A549 (cell line): ENCODE measurements around the gene TMEM18. TPM values are rescaled to one million over a fixed set of nuclear protein-coding genes. Genes with fewer than 3 reads are reported as not detected.

ENCODE experiments used
- ATAC-seq, 2 experiments: fragments of 200-7000 bp in 1 of 2; fragments of >200 bp in 1 of 2; cut with Nextera tagmentation in 1 of 2; cut with Tn5 transposase in 1 of 2; 3 replicates each; pipeline versions ENCODE4 v1.8.0 to v1.9.1; 2018 to 2020; ENCODE audit warnings: mild to moderate bottlenecking in 1 of 2, moderate library complexity in 1 of 2
- CTCF ChIA-PET: fragments of 300-600 bp; sonication (Branson Sonifier 250); formaldehyde crosslinking; extraction: SDS; loops from one replicate; lab custom pipeline; 2021; ENCODE audit warnings: antibody characterized with exemption, inconsistent platforms; lab: Yijun Ruan, JAX
- POLR2A ChIA-PET: fragments of 350-600 bp; formaldehyde crosslinking; extraction: SDS; loops from one replicate; lab custom pipeline; 2021; ENCODE audit warnings: antibody characterized with exemption, inconsistent platforms; lab: Yijun Ruan, JAX
- DNase-seq, 2 experiments: peaks; one replicate each; pipeline versions ENCODE4 v3.0.0 to v3.0.0-alpha.2; 2011 to 2016; ENCODE audit warnings: low read depth in 1 of 2, low spot score in 1 of 2
- FAIRE-seq: peaks from 2 replicates; lab custom pipeline; 2011; peaks lifted over from hg19 to GRCh38; lab: Jason Lieb, UNC
- H3K27ac ChIP-seq, 2 experiments: fragments of >200 bp; sonication (Bioruptor Twin); formaldehyde crosslinking; 3 replicates each; pipeline ENCODE4 v1.5.1; 2016 to 2017
- H3K4me1 ChIP-seq: fragments of >200 bp; sonication (Bioruptor Twin); formaldehyde crosslinking; 3 replicates; pipeline ENCODE4 v1.6.1; 2016
- H3K4me2 ChIP-seq: fragments of >200 bp; sonication (Bioruptor Twin); formaldehyde crosslinking; 3 replicates; pipeline ENCODE4 v1.6.1; 2016
- H3K4me3 ChIP-seq: fragments of >200 bp; sonication (Bioruptor Twin); formaldehyde crosslinking; 3 replicates; pipeline ENCODE4 v1.5.1; 2016
- H3K9me3 ChIP-seq: fragments of >200 bp; sonication (Bioruptor Twin); formaldehyde crosslinking; 3 replicates; pipeline ENCODE4 v1.6.1; 2016
- CBX8 ChIP-seq: fragments of 200-600 bp; sonication (generic); IDR thresholded peaks from 2 replicates; pipeline ENCODE4 v1.6.1; 2016
- CHD4 ChIP-seq: fragments of 200-600 bp; sonication (generic); IDR thresholded peaks from 2 replicates; pipeline ENCODE4 v1.6.1; 2016; ENCODE audit warnings: antibody characterized with exemption, mild to moderate bottlenecking, borderline replicate concordance
- CTCF ChIP-seq: fragments of >200 bp; sonication (Bioruptor Twin); formaldehyde crosslinking; IDR thresholded peaks from 3 replicates; pipeline ENCODE4 v1.5.1; 2016
- FOSB ChIP-seq: fragments of 250-450 bp; sonication (Bioruptor Pico); IDR thresholded peaks from 2 replicates; pipeline ENCODE4 v1.5.0; 2020; ENCODE audit warnings: mild to moderate bottlenecking, moderate library complexity
- GATA3 ChIP-seq: IDR thresholded peaks from 2 replicates; pipeline ENCODE4 v1.6.1; 2012; ENCODE audit warnings: borderline replicate concordance
- HEYL ChIP-seq: fragments of 250-450 bp; sonication (Bioruptor Pico); IDR thresholded peaks from 2 replicates; pipeline ENCODE4 v1.8.0; 2021; ENCODE audit warnings: mild to moderate bottlenecking, moderate library complexity
- HOXB5 ChIP-seq: fragments of 250-450 bp; sonication (Bioruptor Pico); IDR thresholded peaks from 2 replicates; pipeline ENCODE4 v1.5.0; 2020; ENCODE audit warnings: mild to moderate bottlenecking, moderate library complexity
- JUNB ChIP-seq: fragments of >200 bp; sonication (Bioruptor Twin); formaldehyde crosslinking; IDR thresholded peaks from 2 replicates; pipeline ENCODE4 v1.6.1; 2016
- MAZ ChIP-seq: fragments of 150-350 bp; IDR thresholded peaks from 2 replicates; pipeline ENCODE4 v1.6.1; 2014; ENCODE audit warnings: antibody characterized with exemption, low read depth, low read length, borderline replicate concordance
- NPAS2 ChIP-seq: fragments of 250-450 bp; sonication (Bioruptor Pico); IDR thresholded peaks from 2 replicates; pipeline ENCODE4 v1.8.0; 2022; ENCODE audit warnings: mild to moderate bottlenecking, moderate library complexity, borderline replicate concordance
- POLR2AphosphoS2 ChIP-seq: conservative IDR thresholded peaks from 2 replicates; pipeline ENCODE4 v1.6.1; 2012; ENCODE audit warnings: low read length, improper control_type of control experiment, inconsistent platforms
- RCOR1 ChIP-seq: fragments of 150-350 bp; IDR thresholded peaks from 2 replicates; pipeline ENCODE4 v1.6.1; 2014; ENCODE audit warnings: antibody characterized with exemption, low read length, low read depth
- RFX5 ChIP-seq: fragments of 450-650 bp; IDR thresholded peaks from 2 replicates; pipeline ENCODE4 v1.7.1; 2014; ENCODE audit warnings: antibody characterized with exemption, mild to moderate bottlenecking, moderate library complexity
- RNF2 ChIP-seq: fragments of 200-600 bp; sonication (generic); IDR thresholded peaks from 2 replicates; pipeline ENCODE4 v1.6.1; 2016; ENCODE audit warnings: low read depth, mild to moderate bottlenecking, antibody characterized with exemption, moderate library complexity, borderline replicate concordance
- SMC3 ChIP-seq: fragments of >200 bp; sonication (Bioruptor Twin); formaldehyde crosslinking; IDR thresholded peaks from 3 replicates; pipeline ENCODE4 v1.6.1; 2018; ENCODE audit warnings: inconsistent platforms
- SREBF2 ChIP-seq: fragments of 450-650 bp; IDR thresholded peaks from 2 replicates; pipeline ENCODE4 v1.6.1; 2014; ENCODE audit warnings: mild to moderate bottlenecking, moderate library complexity
- TP53 ChIP-seq: fragments of 250-450 bp; sonication (Bioruptor Pico); IDR thresholded peaks from 2 replicates; pipeline ENCODE4 v1.5.0; 2021; ENCODE audit warnings: mild to moderate bottlenecking, moderate library complexity
- USF2 ChIP-seq: fragments of 450-650 bp; IDR thresholded peaks from 2 replicates; pipeline ENCODE4 v1.6.1; 2014; ENCODE audit warnings: antibody characterized with exemption
- ZC3H11A ChIP-seq: fragments of 450-650 bp; IDR thresholded peaks from 2 replicates; pipeline ENCODE4 v1.6.1; 2014; ENCODE audit warnings: antibody characterized with exemption, mild to moderate bottlenecking
- ZFP36 ChIP-seq: fragments of 450-650 bp; IDR thresholded peaks from 2 replicates; pipeline ENCODE4 v1.6.1; 2014; ENCODE audit warnings: borderline replicate concordance; ENCODE audit not compliant: partially characterized antibody
- WGBS: methylation state at CpG from one replicate; pipeline ENCODE4 v1.1.6; 2017; ENCODE audit errors: missing lambda C conversion rate; 5-methylcytosine and 5-hydroxymethylcytosine counted together
- polyA plus RNA-seq, 4 experiments: library from polyadenylated mRNA; depleted of rRNA in 3 of 4; stranded (reverse); fragments of >200 nt; fragmentation: RNase III in 1 of 4; extraction: RNeasy Plus Mini Kit Qiagen cat#74134 plus additional on column Dnase treatment in 1 of 4; gene quantifications; 2 replicates in 3 of 4; 3 replicates in 1 of 4; pipeline ENCODE4 v1.2.3, GENCODE V29; 2011 to 2017

The TMEM18 gene
- polyA plus RNA-seq, 2 of the 4 experiments (the other 2 are of a cell fraction) = 35.6 to 75.0 TPM

GRCh38 chr2:620471-621302, 56.5 kb downstream of the TMEM18 start:
- POLR2A ChIA-PET = no interaction called here
- no peak for FAIRE-seq
- Histone ChIP-seq H3K4me1 (no peaks in the 10 kb centered on the region), H3K4me2 (no peak overlapping the region), H3K4me3 (no peak overlapping the region), H3K27ac (no peak overlapping the region), H3K9me3 (peaks cover 12% of the 10 kb centered on the region; the same call in 1 of the 3 replicates)
- WGBS = 78% methylated on average over 47 of the region's 58 CpGs
- no peak for DNase-seq
- no peak for ATAC-seq
- no peak for TF ChIP-seq FOSB (CRISPR knock-in tag)
- TF ChIP-seq GATA3 = no peak
- no peak for TF ChIP-seq RCOR1
- no peak for TF ChIP-seq USF2
- TF ChIP-seq RFX5 = no peak
- TF ChIP-seq NPAS2 (CRISPR knock-in tag) = no peak
- TF ChIP-seq RNF2 = no peak
- TF ChIP-seq ZC3H11A = no peak
- no peak for TF ChIP-seq SMC3
- TF ChIP-seq ZFP36 = no peak
- TF ChIP-seq POLR2AphosphoS2 = no peak
- CTCF ChIA-PET = no interaction called here

- no peak for TF ChIP-seq RNF2
- TF ChIP-seq, all 56 proteins: peak for 0
- no peaks in the 10 kb centered on the region for H3K4me1 ChIP-seq
- CTCF ChIA-PET = no interaction called here
- H3K9me3 ChIP-seq = peaks cover 12% of the 10 kb centered on the region; the same call in 1 of the 3 replicates
- 59% methylated on average over 14 of the region's 14 CpGs for WGBS
- POLR2A ChIA-PET = no interaction called here
- H3K27ac ChIP-seq = no peak overlapping the region
- FAIRE-seq (no peak), ATAC-seq (no peak), DNase-seq (no peak)
- H3K4me3 ChIP-seq = no peak overlapping the region
- H3K4me2 ChIP-seq = no peak overlapping the region
Measured at GRCh38 chr2:620004-620403, 57.2 kb downstream of the TMEM18 start.

GRCh38 chr2:618422-618990, 58.7 kb downstream of the TMEM18 start:
- ChIA-PET POLR2A (no interaction called here), CTCF (no interaction called here)
- 49% methylated on average over 6 of the region's 6 CpGs for WGBS
- no peak overlapping the region for H3K4me3 ChIP-seq
- no peak for DNase-seq
- peaks cover 12% of the 10 kb centered on the region; the same call in 1 of the 3 replicates for H3K9me3 ChIP-seq
- H3K4me2 ChIP-seq = no peak overlapping the region
- no peaks in the 10 kb centered on the region for H3K4me1 ChIP-seq
- H3K27ac ChIP-seq = no peak overlapping the region
- no peak for FAIRE-seq
- ATAC-seq = no peak
- TF ChIP-seq HEYL (CRISPR knock-in tag) (no peak), POLR2AphosphoS2 (no peak), NPAS2 (CRISPR knock-in tag) (no peak), MAZ (no peak), HOXB5 (no peak), TP53 (CRISPR knock-in tag) (no peak), CBX8 (no peak), CHD4 (no peak), JUNB (no peak), SREBF2 (no peak), ZC3H11A (no peak), CTCF (no peak)
